Ascending aorta (tissue), 2 donors: ENCODE measurements around the gene DYNLL1. TPM values are rescaled to one million over a fixed set of nuclear protein-coding genes. Genes with fewer than 3 reads are reported as not detected.

Source experiments
- DNase-seq, 2 donors: peaks; one replicate each; pipeline ENCODE4 v3.0.0-alpha.2; 2019; ENCODE audit warnings: low spot score in 2 of 2
- H3K27ac ChIP-seq, 2 donors: fragments of 200-600 bp; sonication (generic); one replicate each; pipeline ENCODE4 v1.5.1; 2016 to 2017; ENCODE audit warnings: mild to moderate bottlenecking in 1 of 2
- H3K27me3 ChIP-seq: fragments of 200-600 bp; sonication (generic); one replicate; pipeline ENCODE4 v1.5.1; 2017
- H3K36me3 ChIP-seq, 2 donors: fragments of 200-600 bp; sonication (generic); one replicate each; pipeline ENCODE4 v1.5.1; 2016
- H3K4me1 ChIP-seq, 2 donors: fragments of 200-600 bp; sonication (generic); one replicate each; pipeline ENCODE4 v1.5.1; 2016 to 2017; ENCODE audit warnings: mild to moderate bottlenecking in 1 of 2
- H3K4me3 ChIP-seq, 2 donors: fragments of 200-600 bp; sonication (generic); one replicate each; pipeline ENCODE4 v1.5.1; 2016 to 2017; ENCODE audit warnings: mild to moderate bottlenecking in 1 of 2
- H3K9me3 ChIP-seq, 2 donors: fragments of 200-600 bp; sonication (generic); one replicate each; pipeline ENCODE4 v1.5.1; 2016
- CTCF ChIP-seq, 3 experiments: fragments of 200-600 bp in 2 of 3; fragments of 450-650 bp in 1 of 3; sonication (generic) in 2 of 3; IDR thresholded peaks; one replicate each; pipeline ENCODE4 v1.5.1; 2016 to 2019; ENCODE audit warnings: antibody characterized with exemption in 3 of 3, mild to moderate bottlenecking in 1 of 3, moderate library complexity in 1 of 3
- intact Hi-C: fragments of 100-400 bp; cut with DNase I; formaldehyde crosslinking; loops from one replicate; pipeline ENCODE4 v1.15.1; 2023
- total RNA-seq: library from RNA; depleted of rRNA; stranded (reverse); fragments of >200 nt; gene quantifications from one replicate; pipeline ENCODE4 v1.1.0, GENCODE V29; 2016

The DYNLL1 gene
- total RNA-seq, 1 donor from 2014 or later: 216 TPM

- TF ChIP-seq CTCF (IDR thresholded peaks at IDR 0.05): peak; percentile 25 to 46 (median 33)
- Histone ChIP-seq H3K4me1 (peaks cover 8 to 32% of the 10 kb centered on the region in 2 donors), H3K27ac (no peak overlapping the region), H3K36me3 (peaks cover 36 to 43% of the 10 kb centered on the region in 2 donors), H3K4me3 (peak overlapping the region in 1 of 2 donors; percentile 2), H3K27me3 (no peaks in the 10 kb centered on the region), H3K9me3 (no peaks in the 10 kb centered on the region)
- no peak for DNase-seq
- intact Hi-C loops: no loop called here
These were observed 29.2 kb upstream of the DYNLL1 start for GRCh38 chr12:120466560-120467315.

DNA sequence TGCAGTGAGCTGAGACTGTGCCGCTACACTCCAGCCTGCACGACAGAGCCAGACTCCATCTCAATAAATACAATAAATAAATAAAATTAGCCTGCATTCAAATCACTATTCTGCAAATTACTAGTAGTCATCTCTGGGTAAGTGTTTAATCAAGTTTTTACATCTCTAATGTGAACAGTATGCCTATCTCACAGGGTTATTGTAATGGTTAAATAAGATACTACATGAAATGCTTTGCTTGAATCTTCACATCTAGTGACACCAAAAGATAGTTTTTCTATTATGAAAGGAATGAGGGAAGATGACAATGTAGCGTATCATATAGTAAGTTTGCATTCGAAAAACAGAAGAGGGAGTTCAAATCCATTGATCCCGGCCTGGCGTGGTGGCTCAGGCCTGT lies 28.5 kb upstream of the DYNLL1 start:
- no peak for TF ChIP-seq CTCF (IDR thresholded peaks at IDR 0.05)
- Histone ChIP-seq H3K4me3 (no peak overlapping the region), H3K4me1 (peaks cover 8 to 32% of the 10 kb centered on the region in 2 donors), H3K27ac (no peak overlapping the region), H3K27me3 (no peaks in the 10 kb centered on the region), H3K36me3 (peaks cover 32 to 36% of the 10 kb centered on the region in 2 donors), H3K9me3 (no peaks in the 10 kb centered on the region)
- no peak for DNase-seq
- intact Hi-C loops: no loop called here

- intact Hi-C loops: loop anchor here (2.0 kb wide), 1 partner anchor 22 kb away; the partner anchor contains the start of genes GATC and TRIAP1
- peak overlapping the region; percentile 97 to 99 for H3K4me3 ChIP-seq
- no peaks in the 10 kb centered on the region for H3K27me3 ChIP-seq
- H3K36me3 ChIP-seq: peaks cover 22 to 27% of the 10 kb centered on the region in 2 donors
- H3K9me3 ChIP-seq: no peaks in the 10 kb centered on the region
- peak overlapping the region; percentile 94 for H3K27ac ChIP-seq
- peaks cover 8 to 32% of the 10 kb centered on the region in 2 donors for H3K4me1 ChIP-seq
- no peak for TF ChIP-seq CTCF (IDR thresholded peaks at IDR 0.05)
- peak in 1 of 2 donors; percentile 69 for DNase-seq
These were observed 27.5 kb upstream of the DYNLL1 start for GRCh38 chr12:120468325-120468820.

DNA sequence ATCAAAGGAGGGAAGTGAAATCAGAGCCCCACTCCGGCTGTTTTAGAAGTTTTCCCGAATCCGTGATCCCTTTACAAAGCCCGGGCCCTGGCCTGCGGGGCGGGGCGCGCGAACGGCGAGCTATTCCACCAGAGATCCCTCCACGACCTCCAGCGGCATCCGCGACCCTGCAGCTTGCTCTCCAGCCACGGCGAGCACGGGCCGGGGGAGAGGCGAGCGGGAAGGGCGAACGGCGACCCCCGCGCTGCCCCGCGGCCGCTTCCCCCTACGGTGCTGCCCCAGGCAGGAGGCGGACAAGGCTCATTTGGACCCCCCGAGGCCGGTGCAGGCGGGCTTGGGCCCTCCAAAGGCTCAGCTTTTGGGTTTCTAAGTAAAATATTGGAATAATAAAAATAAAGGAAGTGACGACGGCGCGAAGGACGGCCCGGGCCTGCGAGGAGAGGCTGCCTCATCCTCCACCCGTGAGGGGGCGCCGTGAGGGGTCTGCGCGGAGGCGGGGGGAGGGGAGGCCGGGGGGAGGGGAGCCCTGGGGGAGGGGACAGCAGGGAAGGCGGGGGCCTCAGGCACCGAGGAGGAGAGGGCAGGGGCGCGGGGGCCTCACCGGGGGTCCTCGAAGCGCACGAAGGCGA lies 27.0 kb upstream of the DYNLL1 start:
- Histone ChIP-seq H3K4me3 (peak overlapping the region; percentile 97 to 99), H3K27ac (peak overlapping the region; percentile 94), H3K27me3 (no peaks in the 10 kb centered on the region), H3K36me3 (peaks cover 17 to 22% of the 10 kb centered on the region in 2 donors), H3K9me3 (no peaks in the 10 kb centered on the region), H3K4me1 (peaks cover 8 to 32% of the 10 kb centered on the region in 2 donors)
- no peak for TF ChIP-seq CTCF (IDR thresholded peaks at IDR 0.05)
- DNase-seq: peak in 1 of 2 donors; percentile 69
- intact Hi-C loops: loop anchor here (1.0 to 2.0 kb wide), 2 partner anchors 22 to 27 kb away; partner anchors contain the start of genes DYNLL1, GATC and TRIAP1

DNA sequence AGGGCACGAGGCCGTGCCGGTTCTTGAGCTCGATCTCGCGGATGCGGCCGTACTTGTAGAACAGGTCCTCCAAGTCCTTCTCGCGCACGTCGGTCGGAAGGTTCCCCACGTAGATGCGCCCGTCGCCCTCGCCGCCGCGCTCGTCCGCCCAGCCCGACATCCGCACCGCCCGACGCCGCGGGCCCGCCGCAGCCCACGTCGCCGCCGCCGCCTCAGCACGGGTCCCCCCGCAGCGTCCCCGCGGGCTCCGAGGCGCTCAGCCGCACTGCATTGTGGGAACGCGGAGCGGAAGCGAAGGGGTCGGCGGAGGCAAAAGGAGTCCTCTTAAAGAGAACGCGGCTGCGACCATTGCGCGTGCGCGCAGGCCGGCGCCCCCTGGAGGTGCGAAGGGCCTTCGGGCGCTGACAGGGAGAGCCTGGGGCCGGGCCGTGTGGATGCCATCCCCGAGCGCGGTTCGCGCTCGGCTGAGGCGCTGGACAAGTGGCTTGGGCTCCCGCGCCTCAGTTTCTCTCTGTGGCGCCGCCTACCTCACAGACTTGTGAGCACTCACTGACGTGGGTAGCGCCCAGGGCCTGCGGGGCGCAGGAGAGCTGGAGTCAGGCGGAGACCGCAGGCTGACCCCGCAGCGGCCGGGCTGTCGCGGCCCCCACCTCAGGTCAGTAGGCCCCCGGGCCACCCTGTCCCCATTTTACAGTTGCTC lies 26.3 kb upstream of the DYNLL1 start, which contains the start of gene SRSF9:
Gene SRSF9, minus strand, starts transcription at position 299 of the 700 bp plus-strand sequence. Its CDS starts 139 bp downstream, at position 160.
- H3K9me3 ChIP-seq: no peaks in the 10 kb centered on the region
- H3K27me3 ChIP-seq: no peaks in the 10 kb centered on the region
- peaks cover 8 to 32% of the 10 kb centered on the region in 2 donors for H3K4me1 ChIP-seq
- peak; percentile 92 to 96 (median 93) for TF ChIP-seq CTCF (IDR thresholded peaks at IDR 0.05)
- peak within 1 kb of the TSS; percentile 97 to 99 for H3K4me3 ChIP-seq
- peaks cover 10 to 15% of the 10 kb centered on the region in 2 donors for H3K36me3 ChIP-seq
- DNase-seq: peak; percentile 85 to 98
- peak within 1 kb of the TSS; percentile 94 for H3K27ac ChIP-seq
- intact Hi-C loops: loop anchor here (1.0 to 2.0 kb wide), 2 partner anchors 23 to 27 kb away; partner anchors contain the start of genes DYNLL1, GATC and TRIAP1
